Lung (tissue), 12 donors: ENCODE data around the gene SNED1. TPM values are rescaled to one million over a fixed set of nuclear protein-coding genes. Genes with fewer than 3 reads are reported as not detected.

Experiments
- ATAC-seq: fragments of 200-7000 bp; cut with Tn5 transposase; one replicate; pipeline ENCODE4 v1.9.1; 2020; ENCODE audit warnings: moderate number of reproducible peaks; ENCODE audit not compliant: insufficient read depth, low FRiP score
- DNase-seq, 3 donors: peaks; one replicate each; pipeline ENCODE4 v3.0.0-alpha.2; 2013 to 2017
- H3K27ac ChIP-seq, 2 donors: one replicate each; pipeline ENCODE4 v1.5.1; 2013; ENCODE audit warnings: mild to moderate bottlenecking in 2 of 2, moderate library complexity in 2 of 2, control low read depth in 1 of 2, inconsistent platforms in 1 of 2, low read depth in 1 of 2, low read length in 1 of 2
- H3K27me3 ChIP-seq, 3 donors: one replicate each; pipeline ENCODE4 v1.5.1; 2013; ENCODE audit warnings: low read length in 2 of 3; ENCODE audit not compliant: control insufficient read depth in 3 of 3, insufficient read depth in 3 of 3
- H3K36me3 ChIP-seq, 4 donors: one replicate each; pipeline ENCODE4 v1.5.1; 2013; ENCODE audit warnings: low read length in 4 of 4, mild to moderate bottlenecking in 1 of 4, moderate library complexity in 1 of 4; ENCODE audit not compliant: control insufficient read depth in 4 of 4, insufficient read depth in 4 of 4
- H3K4me1 ChIP-seq, 5 donors: one replicate each; pipeline ENCODE4 v1.5.1; 2013; ENCODE audit warnings: low read length in 5 of 5, mild to moderate bottlenecking in 2 of 5, moderate library complexity in 1 of 5; ENCODE audit not compliant: control insufficient read depth in 5 of 5, insufficient read depth in 5 of 5
- H3K4me3 ChIP-seq: one replicate; pipeline ENCODE4 v1.5.1; 2013; ENCODE audit warnings: mild to moderate bottlenecking, control low read depth, moderate library complexity
- H3K9ac ChIP-seq, 2 donors: one replicate each; pipeline ENCODE4 v1.5.1; 2013; ENCODE audit warnings: low read length in 2 of 2, control low read depth in 1 of 2; ENCODE audit not compliant: insufficient read depth in 1 of 2
- H3K9me3 ChIP-seq, 4 donors: one replicate each; pipeline ENCODE4 v1.5.1; 2013; ENCODE audit warnings: low read length in 3 of 4, mild to moderate bottlenecking in 1 of 4, moderate library complexity in 1 of 4; ENCODE audit not compliant: control insufficient read depth in 4 of 4, insufficient read depth in 3 of 4
- WGBS, 2 donors: extraction: QIAGEN DNeasy Blood & Tissue Kit; methylation state at CpG; one replicate each; pipeline ENCODE4 v1.1.7; 2013; 5-methylcytosine and 5-hydroxymethylcytosine counted together
- polyA plus RNA-seq, 2 donors: library from polyadenylated mRNA; stranded (reverse); fragments of 200-250 nt; gene quantifications; one replicate each; pipeline ENCODE4 v1.2.1, GENCODE V29; 2013
- total RNA-seq, 2 donors: library from RNA; depleted of rRNA in 1 of 2; stranded (reverse); fragments of >200 nt in 1 of 2; gene quantifications; one replicate each; pipeline ENCODE4 v1.2.1, GENCODE V29; 2014 to 2021
- TF ChIP-seq, protein P1 (sequence below): IDR thresholded peaks from 2 replicates; pipeline ENCODE4 v1.5.1; 2012; ENCODE audit warnings: mild to moderate bottlenecking; ENCODE audit errors: control extremely low read depth, extremely low read depth
- donor health status: control.
- donor health status: control.
- donor health status: Bipolar disorder and iron deficiency.
- donor health status: healthy.
- donor health status: DM: yes; HTN: yes; CAD: no.

The SNED1 gene
- total and polyA plus RNA-seq, 4 donors, result 5.9 to 74.6 (median 34.7) TPM

DNA sequence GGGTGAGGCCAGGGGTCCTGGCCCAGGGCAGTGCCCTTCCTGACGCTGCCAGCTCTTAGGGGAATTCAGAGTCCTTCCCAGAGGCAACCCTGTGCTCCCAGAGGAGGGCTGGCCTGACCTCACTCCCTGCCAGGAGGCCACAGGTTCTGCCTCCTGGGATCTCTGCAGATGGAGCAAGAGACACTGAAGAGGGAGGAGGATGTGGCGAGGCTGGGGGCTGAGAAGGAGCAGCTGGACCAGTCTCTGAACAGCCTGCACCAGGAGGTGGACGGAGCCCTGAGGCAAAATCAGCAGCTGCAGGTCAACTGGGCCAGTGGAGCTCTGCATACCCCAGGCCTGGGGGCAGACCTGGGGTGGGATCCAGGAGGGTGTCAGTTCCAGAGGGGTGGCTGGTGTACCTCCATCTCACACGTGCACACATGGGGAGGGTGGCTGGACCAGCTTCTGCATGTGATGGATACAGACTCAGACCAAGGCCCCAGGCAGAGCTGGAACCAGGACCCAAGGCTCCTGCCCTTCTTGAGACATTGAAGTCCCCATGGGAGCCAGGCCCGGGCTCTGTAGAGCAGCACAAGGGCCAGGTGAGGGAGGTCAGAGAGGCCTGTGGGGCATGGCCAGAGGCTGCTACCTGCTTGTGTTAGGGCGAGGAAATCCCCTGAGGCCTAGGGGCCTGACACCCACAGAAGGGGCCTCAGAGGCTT lies 9.7 kb upstream of the SNED1 start:
- DNase-seq, result no peak
- Histone ChIP-seq H3K27ac (peak overlapping the region in 1 of 2 donors; percentile 65), H3K4me1 (peaks cover 0 to 31% (median 12%) of the 10 kb centered on the region in 5 donors), H3K4me3 (no peak overlapping the region), H3K9me3 (peaks cover 0 to 5% (median 0%) of the 10 kb centered on the region in 4 donors), H3K36me3 (no peaks in the 10 kb centered on the region), H3K27me3 (no peaks in the 10 kb centered on the region), H3K9ac (no peak overlapping the region)
- 94 to 95% methylated on average over 6 of the region's 6 CpGs for WGBS, 2 donors
- ATAC-seq, result no peak
- TF ChIP-seq, protein P1, sequence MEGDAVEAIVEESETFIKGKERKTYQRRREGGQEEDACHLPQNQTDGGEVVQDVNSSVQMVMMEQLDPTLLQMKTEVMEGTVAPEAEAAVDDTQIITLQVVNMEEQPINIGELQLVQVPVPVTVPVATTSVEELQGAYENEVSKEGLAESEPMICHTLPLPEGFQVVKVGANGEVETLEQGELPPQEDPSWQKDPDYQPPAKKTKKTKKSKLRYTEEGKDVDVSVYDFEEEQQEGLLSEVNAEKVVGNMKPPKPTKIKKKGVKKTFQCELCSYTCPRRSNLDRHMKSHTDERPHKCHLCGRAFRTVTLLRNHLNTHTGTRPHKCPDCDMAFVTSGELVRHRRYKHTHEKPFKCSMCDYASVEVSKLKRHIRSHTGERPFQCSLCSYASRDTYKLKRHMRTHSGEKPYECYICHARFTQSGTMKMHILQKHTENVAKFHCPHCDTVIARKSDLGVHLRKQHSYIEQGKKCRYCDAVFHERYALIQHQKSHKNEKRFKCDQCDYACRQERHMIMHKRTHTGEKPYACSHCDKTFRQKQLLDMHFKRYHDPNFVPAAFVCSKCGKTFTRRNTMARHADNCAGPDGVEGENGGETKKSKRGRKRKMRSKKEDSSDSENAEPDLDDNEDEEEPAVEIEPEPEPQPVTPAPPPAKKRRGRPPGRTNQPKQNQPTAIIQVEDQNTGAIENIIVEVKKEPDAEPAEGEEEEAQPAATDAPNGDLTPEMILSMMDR, result no peak

DNA sequence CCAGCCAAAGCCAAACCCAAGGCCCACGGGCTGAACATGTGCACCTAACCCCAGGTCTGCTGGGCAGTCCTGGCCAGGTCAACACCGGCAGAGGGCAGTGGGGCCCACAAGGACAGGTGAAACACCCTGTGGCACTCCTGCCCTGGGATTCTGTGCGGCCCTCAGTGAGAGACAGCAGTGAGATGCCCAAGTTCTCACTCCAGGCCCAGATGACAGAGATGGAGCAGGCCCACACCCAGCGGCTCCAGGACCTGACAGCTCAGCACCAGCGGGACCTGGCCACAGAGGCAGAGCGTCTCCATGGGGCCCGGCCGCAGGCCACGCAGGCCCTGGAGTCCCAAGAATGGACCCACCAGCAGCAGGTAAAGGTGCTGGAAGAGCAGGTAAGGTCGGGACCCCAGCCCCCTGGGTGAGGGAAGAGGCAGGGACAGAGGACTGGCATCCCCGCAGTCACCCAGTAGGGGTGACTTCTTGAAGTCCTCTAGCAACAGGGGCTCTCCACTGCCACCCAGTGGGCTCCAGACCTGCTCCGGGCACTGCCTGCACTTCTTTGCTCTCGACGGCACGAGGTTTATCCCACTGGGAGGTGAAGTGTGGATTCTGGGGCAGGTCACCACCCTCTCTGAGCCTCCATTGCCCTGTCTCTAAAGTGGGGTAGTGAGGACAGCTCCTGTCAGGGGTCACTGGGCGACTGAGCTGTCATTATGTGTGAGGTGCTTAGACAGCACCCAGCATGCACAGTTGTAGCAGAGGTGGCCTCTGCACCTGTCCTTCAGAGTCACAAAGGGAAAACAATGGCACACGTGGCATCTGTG lies 8.8 kb upstream of the SNED1 start:
- ATAC-seq (no peak), DNase-seq (peak in 2 of 3 donors; percentile 58 to 60)
- H3K4me3 ChIP-seq, result no peak overlapping the region
- 82 to 88% methylated on average over 17 of the region's 17 CpGs for WGBS, 2 donors
- H3K9me3 ChIP-seq, result peaks cover 0 to 5% (median 0%) of the 10 kb centered on the region in 4 donors
- H3K27ac ChIP-seq, result peak overlapping the region in 1 of 2 donors; percentile 18
- H3K4me1 ChIP-seq, result peaks cover 0 to 40% (median 19%) of the 10 kb centered on the region in 5 donors
- no peaks in the 10 kb centered on the region for H3K36me3 ChIP-seq
- no peak overlapping the region for H3K9ac ChIP-seq
- TF ChIP-seq, protein P1, result no peak
- H3K27me3 ChIP-seq, result no peaks in the 10 kb centered on the region

DNA sequence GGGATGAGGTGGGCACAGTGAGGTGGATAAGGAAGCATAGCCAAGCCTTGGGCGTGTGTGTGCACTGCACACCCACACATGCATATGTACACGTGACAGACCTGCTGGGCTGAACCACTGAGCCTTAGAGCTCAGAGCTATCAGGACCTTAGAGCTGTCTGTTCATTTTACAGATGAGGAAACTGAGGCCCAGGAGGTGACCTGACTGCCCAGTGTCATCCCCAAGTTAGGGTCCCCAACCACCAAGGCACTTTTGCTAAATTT lies 8.2 kb upstream of the SNED1 start:
- WGBS, 2 donors, result 90 to 94% methylated on average over 2 of the region's 2 CpGs
- Histone ChIP-seq H3K4me1 (peaks cover 0 to 46% (median 24%) of the 10 kb centered on the region in 5 donors), H3K36me3 (no peaks in the 10 kb centered on the region), H3K9me3 (peaks cover 0 to 5% (median 0%) of the 10 kb centered on the region in 4 donors), H3K27ac (no peak overlapping the region), H3K27me3 (no peaks in the 10 kb centered on the region), H3K4me3 (no peak overlapping the region), H3K9ac (no peak overlapping the region)
- ATAC-seq (no peak), DNase-seq (no peak)
- TF ChIP-seq, protein P1, result no peak
